GM21526 (cell line): ENCODE data around the gene ZBTB3.
A peak's percentile ranks its signal among the peaks of the same experiment; 100 is the strongest.
"Not testable (repeated sequence)": the region's sequence is repeated elsewhere in the genome, so short reads cannot be mapped to it uniquely, and the experiment has no call there.

Experiments
- ATAC-seq: cut with Tn5 transposase; IDR thresholded peaks from one replicate; pipeline ENCODE4 v1.9.1; 2021; ENCODE audit warnings: moderate library complexity; ENCODE audit not compliant: unreplicated experiment, low FRiP score

ZBTB3 gene

GRCh38 chr11:62757846-62758788 lies 4.2 kb upstream of the ZBTB3 start:
- ATAC-seq = no peak

- ATAC-seq = no peak
Measured at GRCh38 chr11:62755086-62755615, 1.2 kb upstream of the ZBTB3 start.

- peak; percentile 6 for ATAC-seq
Measured at GRCh38 chr11:62752994-62753735, 795 bp downstream of the ZBTB3 start.

GRCh38 chr11:62752177-62752785 lies 1.7 kb downstream of the ZBTB3 start:
- ATAC-seq = no peak

- ATAC-seq = not testable (repeated sequence)
Measured at GRCh38 chr11:62749931-62750330, 4.0 kb downstream of the ZBTB3 start.

GRCh38 chr11:62747475-62748160 lies 6.3 kb downstream of the ZBTB3 start:
- no peak for ATAC-seq

GRCh38 chr11:62737196-62737595 lies 16.8 kb downstream of the ZBTB3 start:
- no peak for ATAC-seq

GRCh38 chr11:62732830-62733229 lies 21.1 kb downstream of the ZBTB3 start:
- no peak for ATAC-seq

GRCh38 chr11:62730076-62730475 lies 23.9 kb downstream of the ZBTB3 start:
- ATAC-seq = not testable (repeated sequence)

GRCh38 chr11:62728171-62728988 lies 25.6 kb downstream of the ZBTB3 start, which contains the start of gene TTC9C:
Gene TTC9C, plus strand, starts transcription at chr11:62728486. Its CDS starts 363 bp downstream, at chr11:62728849.
- peak; percentile 15 for ATAC-seq

- peak; percentile 48 for ATAC-seq
Measured at GRCh38 chr11:62727872-62728170, 26.1 kb downstream of the ZBTB3 start.

GRCh38 chr11:62727165-62727871 lies 26.6 kb downstream of the ZBTB3 start, which contains the start of gene HNRNPUL2:
Gene HNRNPUL2, minus strand, starts transcription at chr11:62727457. Its CDS starts 301 bp downstream, at chr11:62727156.
- ATAC-seq = peak; percentile 58

- peak; percentile 0 for ATAC-seq
Measured at GRCh38 chr11:62726915-62727164, 27.1 kb downstream of the ZBTB3 start.

GRCh38 chr11:62726156-62726914 lies 27.6 kb downstream of the ZBTB3 start:
- peak; percentile 1 for ATAC-seq

GRCh38 chr11:62725646-62726045 lies 28.3 kb downstream of the ZBTB3 start:
- ATAC-seq = no peak

- no peak for ATAC-seq
Measured at GRCh38 chr11:62724171-62724570, 29.8 kb downstream of the ZBTB3 start.

- ATAC-seq = no peak
Measured at GRCh38 chr11:62721994-62722393, 32.0 kb downstream of the ZBTB3 start.

- no peak for ATAC-seq
Measured at GRCh38 chr11:62719302-62719978, 34.5 kb downstream of the ZBTB3 start.
